Gastrocnemius medialis (tissue), 4 donors: ENCODE data around the gene CEP55.

Source experiments
- CTCF ChIP-seq, 5 experiments: fragments of 450-650 bp in 3 of 5; fragments of 200-600 bp in 2 of 5; sonication (generic) in 2 of 5; IDR thresholded peaks in 4 of 5; conservative IDR thresholded peaks in 1 of 5; 1 replicate in 4 of 5; 2 replicates in 1 of 5; pipeline ENCODE4 v1.5.1; 2016 to 2019; ENCODE audit warnings: antibody characterized with exemption in 5 of 5, mild to moderate bottlenecking in 3 of 5, moderate library complexity in 3 of 5
- POLR2A ChIP-seq, 2 donors: fragments of 450-650 bp; IDR thresholded peaks; one replicate each; pipeline ENCODE4 v1.6.1; 2017; ENCODE audit warnings: antibody characterized with exemption in 2 of 2, mild to moderate bottlenecking in 2 of 2, moderate library complexity in 2 of 2

DNA sequence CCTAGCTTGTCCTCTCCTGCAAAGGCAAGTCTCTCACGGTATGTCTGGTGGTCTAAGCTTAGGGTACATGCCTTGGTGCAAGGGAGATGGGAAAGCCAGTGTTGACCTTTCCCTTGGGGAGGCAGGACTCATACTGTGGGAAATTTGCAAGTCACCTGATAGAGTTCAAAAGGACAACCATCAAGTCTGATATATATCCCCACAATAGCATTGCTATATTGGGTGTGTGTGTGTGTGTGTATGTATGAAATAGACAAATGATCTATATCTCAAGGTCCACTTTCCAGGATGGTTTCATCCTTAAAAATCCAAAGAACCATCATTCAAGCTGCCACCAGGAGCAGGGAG, 57.9 kb downstream of the CEP55 start:
- TF ChIP-seq CTCF (IDR thresholded peaks at IDR 0.05 in 4 of 5, conservative IDR thresholded peaks at IDR 0.05 in 1 of 5) = no peak
- TF ChIP-seq POLR2A (IDR thresholded peaks at IDR 0.05) = no peak
